Stomach (tissue), 9 donors: Measurements from ENCODE around the gene CYB5D1. TPM values are rescaled to one million over a fixed set of nuclear protein-coding genes. Genes with fewer than 3 reads are reported as not detected.

ENCODE experiments used
- DNase-seq, 2 donors: peaks; one replicate each; pipeline versions ENCODE4 v3.0.0 to v3.0.0-alpha.2; 2013 to 2019
- H3K27ac ChIP-seq, 5 donors: fragments of 200-600 bp in 4 of 5; sonication (generic) in 4 of 5; one replicate each; pipeline ENCODE4 v1.5.1; 2013 to 2019; ENCODE audit warnings: mild to moderate bottlenecking in 1 of 5, moderate library complexity in 1 of 5
- H3K27me3 ChIP-seq, 3 donors: fragments of 200-600 bp; sonication (generic); one replicate each; pipeline ENCODE4 v1.5.1; 2017 to 2019; ENCODE audit warnings: mixed run types in 1 of 3
- H3K36me3 ChIP-seq, 4 donors: fragments of 200-600 bp; sonication (generic); 1 replicate in 3 of 4; 2 replicates in 1 of 4; pipeline ENCODE4 v1.5.1; 2016 to 2019
- H3K4me1 ChIP-seq, 4 donors: fragments of 200-600 bp; sonication (generic); one replicate each; pipeline ENCODE4 v1.5.1; 2016 to 2019
- H3K4me3 ChIP-seq, 4 donors: fragments of 200-600 bp; sonication (generic) in 3 of 4; one replicate each; pipeline ENCODE4 v1.5.1; 2016 to 2019; ENCODE audit warnings: mild to moderate bottlenecking in 1 of 4
- H3K9me3 ChIP-seq, 4 donors: fragments of 200-600 bp; sonication (generic); one replicate each; pipeline ENCODE4 v1.5.1; 2016 to 2019
- EP300 ChIP-seq: sonication (generic); formaldehyde crosslinking; IDR thresholded peaks from one replicate; pipeline ENCODE4 v1.6.1; 2017; ENCODE audit warnings: antibody characterized with exemption
- POLR2A ChIP-seq, 4 donors: fragments of 450-650 bp; IDR thresholded peaks; one replicate each; pipeline ENCODE4 v1.6.1; 2016; ENCODE audit warnings: antibody characterized with exemption in 4 of 4, control low read depth in 2 of 4, mild to moderate bottlenecking in 1 of 4, moderate library complexity in 1 of 4
- POLR2AphosphoS5 ChIP-seq, 3 donors: sonication (generic); formaldehyde crosslinking; IDR thresholded peaks; one replicate each; pipeline ENCODE4 v1.6.1; 2016; ENCODE audit warnings: antibody characterized with exemption in 3 of 3
- WGBS, 5 donors: extraction: QIAGEN DNeasy Blood & Tissue Kit in 3 of 5; methylation state at CpG; one replicate each; pipeline versions ENCODE4 v1.1.5 to v1.1.7; 2013 to 2018; 5-methylcytosine and 5-hydroxymethylcytosine counted together
- intact Hi-C: fragments of 100-400 bp; cut with DNase I; formaldehyde crosslinking; loops from one replicate; pipeline ENCODE4 v1.15.1; 2023; ENCODE audit warnings: low total_unique reads
- polyA plus RNA-seq, 3 donors: library from polyadenylated mRNA; stranded (reverse); fragments of 200-250 nt; gene quantifications; one replicate each; pipeline ENCODE4 v1.2.3, GENCODE V29; 2013
- small RNA-seq, 4 donors: library from RNA; depleted of rRNA; stranded (forward); fragments of <200 nt; gene quantifications; one replicate each; pipeline ENCODE3, GENCODE V24; 2016
- total RNA-seq, 5 donors: library from RNA; depleted of rRNA; stranded (reverse); fragments of >200 nt; gene quantifications; one replicate each; pipeline versions ENCODE4 v1.1.0 to v1.2.3, GENCODE V29; 2014 to 2016
- TF ChIP-seq, protein P1 (sequence below), 7 experiments: fragments of 450-650 bp in 4 of 7; fragments of 200-600 bp in 3 of 7; sonication (generic) in 3 of 7; IDR thresholded peaks; one replicate each; pipeline ENCODE4 v1.5.1; 2016 to 2019; ENCODE audit warnings: antibody characterized with exemption in 7 of 7, control low read depth in 2 of 7, mild to moderate bottlenecking in 1 of 7
- donor health status: healthy with polysubstance abuse.
- donor health status: Bipolar disorder and iron deficiency.
- donor health status: healthy.

CYB5D1 gene
- total and polyA plus RNA-seq, 8 donors = 1.8 to 12.0 (median 4.9) TPM; not detected in 1

DNA sequence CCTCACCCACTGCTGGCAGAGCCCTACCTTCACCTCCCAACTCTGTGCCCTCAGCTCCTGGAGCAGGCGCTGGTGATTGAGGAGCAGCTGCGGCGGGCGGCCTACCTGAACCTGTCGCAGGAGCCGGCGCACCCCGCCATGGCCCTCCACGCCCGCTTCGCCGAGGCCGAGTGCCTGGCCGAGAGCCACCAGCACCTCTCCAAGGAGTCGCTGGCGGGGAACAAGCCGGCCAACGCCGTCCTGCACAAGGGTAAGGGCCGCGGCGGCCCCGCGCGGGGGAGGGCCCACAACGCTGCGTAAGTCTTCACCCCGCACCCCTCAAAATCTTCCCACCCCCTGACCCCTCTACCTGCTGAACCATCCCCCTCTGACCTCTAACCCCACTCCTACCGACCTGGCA, 51.3 kb downstream of the CYB5D1 start:
- TF ChIP-seq EP300 = no peak
- TF ChIP-seq, protein P1, sequence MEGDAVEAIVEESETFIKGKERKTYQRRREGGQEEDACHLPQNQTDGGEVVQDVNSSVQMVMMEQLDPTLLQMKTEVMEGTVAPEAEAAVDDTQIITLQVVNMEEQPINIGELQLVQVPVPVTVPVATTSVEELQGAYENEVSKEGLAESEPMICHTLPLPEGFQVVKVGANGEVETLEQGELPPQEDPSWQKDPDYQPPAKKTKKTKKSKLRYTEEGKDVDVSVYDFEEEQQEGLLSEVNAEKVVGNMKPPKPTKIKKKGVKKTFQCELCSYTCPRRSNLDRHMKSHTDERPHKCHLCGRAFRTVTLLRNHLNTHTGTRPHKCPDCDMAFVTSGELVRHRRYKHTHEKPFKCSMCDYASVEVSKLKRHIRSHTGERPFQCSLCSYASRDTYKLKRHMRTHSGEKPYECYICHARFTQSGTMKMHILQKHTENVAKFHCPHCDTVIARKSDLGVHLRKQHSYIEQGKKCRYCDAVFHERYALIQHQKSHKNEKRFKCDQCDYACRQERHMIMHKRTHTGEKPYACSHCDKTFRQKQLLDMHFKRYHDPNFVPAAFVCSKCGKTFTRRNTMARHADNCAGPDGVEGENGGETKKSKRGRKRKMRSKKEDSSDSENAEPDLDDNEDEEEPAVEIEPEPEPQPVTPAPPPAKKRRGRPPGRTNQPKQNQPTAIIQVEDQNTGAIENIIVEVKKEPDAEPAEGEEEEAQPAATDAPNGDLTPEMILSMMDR (IDR thresholded peaks at IDR 0.05) = no peak
- TF ChIP-seq POLR2AphosphoS5 (IDR thresholded peaks at IDR 0.05) = no peak
- TF ChIP-seq POLR2A (IDR thresholded peaks at IDR 0.05) = no peak
- H3K36me3 ChIP-seq = peaks cover 53 to 83% (median 82%) of the 10 kb centered on the region in 4 donors
- no peak overlapping the region for H3K4me3 ChIP-seq
- H3K4me1 ChIP-seq = peaks cover 8 to 22% (median 12%) of the 10 kb centered on the region in 4 donors
- WGBS, 5 donors = 88 to 93% (median 92%) methylated on average over 15 to 29 of the region's 29 CpGs
- DNase-seq = no peak
- no peaks in the 10 kb centered on the region for H3K27me3 ChIP-seq
- no peak overlapping the region for H3K27ac ChIP-seq
- no peaks in the 10 kb centered on the region for H3K9me3 ChIP-seq
- intact Hi-C loops = no loop called here

GRCh38 chr17:7910281-7910680, 52.5 kb downstream of the CYB5D1 start:
- Histone ChIP-seq H3K4me3 (no peak overlapping the region), H3K9me3 (no peaks in the 10 kb centered on the region), H3K4me1 (peaks cover 9 to 34% (median 23%) of the 10 kb centered on the region in 4 donors), H3K27ac (no peak overlapping the region), H3K27me3 (no peaks in the 10 kb centered on the region), H3K36me3 (peaks cover 41 to 72% (median 70%) of the 10 kb centered on the region in 4 donors)
- no peak for TF ChIP-seq EP300
- no peak for TF ChIP-seq POLR2AphosphoS5 (IDR thresholded peaks at IDR 0.05)
- TF ChIP-seq POLR2A (IDR thresholded peaks at IDR 0.05) = no peak
- TF ChIP-seq, protein P1 (IDR thresholded peaks at IDR 0.05) = no peak
- WGBS, 5 donors = 94 to 97% (median 94%) methylated on average over 15 of the region's 15 CpGs
- intact Hi-C loops = no loop called here
- DNase-seq = no peak

DNA sequence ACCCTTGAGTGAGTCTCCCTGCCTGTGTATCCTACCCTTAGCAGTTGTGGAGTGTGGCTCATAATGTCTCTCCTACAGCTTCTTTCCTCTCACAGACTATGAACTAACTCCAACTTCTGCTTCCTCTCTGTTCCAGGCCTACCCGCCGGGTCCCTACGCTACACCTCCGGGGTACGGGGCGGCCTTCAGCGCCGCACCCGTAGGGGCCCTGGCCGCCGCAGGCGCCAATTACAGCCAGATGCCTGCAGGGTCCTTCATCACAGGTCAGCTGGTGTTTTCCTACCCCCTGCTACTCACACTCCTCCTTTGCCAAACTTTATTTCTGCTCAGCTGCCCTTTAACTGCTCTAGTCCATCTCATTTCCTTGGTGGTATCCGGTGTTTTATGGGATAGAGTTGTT, 52.9 kb downstream of the CYB5D1 start:
- H3K36me3 ChIP-seq = peaks cover 37 to 67% (median 66%) of the 10 kb centered on the region in 4 donors
- H3K27ac ChIP-seq = no peak overlapping the region
- H3K4me3 ChIP-seq = no peak overlapping the region
- peaks cover 9 to 37% (median 27%) of the 10 kb centered on the region in 4 donors for H3K4me1 ChIP-seq
- no peaks in the 10 kb centered on the region for H3K9me3 ChIP-seq
- intact Hi-C loops = no loop called here
- no peak for TF ChIP-seq POLR2A (IDR thresholded peaks at IDR 0.05)
- DNase-seq = no peak
- 91 to 97% (median 95%) methylated on average over 13 of the region's 13 CpGs for WGBS, 5 donors
- no peaks in the 10 kb centered on the region for H3K27me3 ChIP-seq

- Histone ChIP-seq H3K9me3 (no peaks in the 10 kb centered on the region), H3K27ac (no peak overlapping the region), H3K36me3 (peaks cover 32 to 63% (median 62%) of the 10 kb centered on the region in 4 donors), H3K4me3 (no peak overlapping the region), H3K4me1 (peaks cover 11 to 38% (median 28%) of the 10 kb centered on the region in 4 donors), H3K27me3 (no peaks in the 10 kb centered on the region)
- WGBS, 5 donors = 69 to 82% (median 75%) methylated on average over 9 of the region's 9 CpGs
- intact Hi-C loops = no loop called here
- TF ChIP-seq POLR2A (IDR thresholded peaks at IDR 0.05) (no peak), EP300 (no peak), POLR2AphosphoS5 (IDR thresholded peaks at IDR 0.05) (no peak)
- TF ChIP-seq, protein P1 (IDR thresholded peaks at IDR 0.05) = no peak
- DNase-seq = no peak
Observed at GRCh38 chr17:7911116-7911515, 53.3 kb downstream of the CYB5D1 start.

Small RNAs within 50 kb of the gene (small RNA-seq; reads per million reads assigned to genes)
- gene SCARNA21 = 0 to 1.4 (median 0.44) reads per million in 4 donors

Other genes starting within 250 kb of the CYB5D1 start
- 10 to 100 TPM; 11.0 to 33.3 (median 23.3) TPM for gene FXR2, start 243.1 kb upstream of the CYB5D1 start, total RNA-seq
- 10 to 100 TPM; 22.7 to 28.5 (median 23.2) TPM for gene FXR2, start 243.1 kb upstream of the CYB5D1 start, polyA plus RNA-seq
- 100 to 1,000 TPM in 2 of 5 donors, 10 to 100 TPM in 3; 11.6 to 235 (median 42.6) TPM for gene SAT2, start 230.2 kb upstream of the CYB5D1 start, total RNA-seq
- 100 to 1,000 TPM; 126 to 209 (median 184) TPM for gene SAT2, start 230.2 kb upstream of the CYB5D1 start, polyA plus RNA-seq
- gene SHBG, start 227.9 kb upstream of the CYB5D1 start, total RNA-seq = 1 to 10 TPM in 1 of 5 donors, not detected in 4; 1.2 TPM
- gene SHBG, start 227.9 kb upstream of the CYB5D1 start, polyA plus RNA-seq = under 1 TPM in 2 of 3 donors, not detected in 1; 0.20 to 0.37 TPM
- gene ATP1B2, start 207.1 kb upstream of the CYB5D1 start, total RNA-seq = under 1 TPM in 2 of 5 donors, not detected in 3; 0.45 to 0.55 TPM
- gene ATP1B2, start 207.1 kb upstream of the CYB5D1 start, polyA plus RNA-seq = under 1 TPM; 0.12 to 0.90 (median 0.76) TPM
- 10 to 100 TPM in 4 of 5 donors, 1 to 10 TPM in 1; 5.8 to 34.8 (median 25.2) TPM for gene TP53, start 170.5 kb upstream of the CYB5D1 start, total RNA-seq
- gene TP53, start 170.5 kb upstream of the CYB5D1 start, polyA plus RNA-seq = 10 to 100 TPM; 12.3 to 26.4 (median 13.0) TPM
- gene WRAP53, start 169.5 kb upstream of the CYB5D1 start, total RNA-seq = 1 to 10 TPM; 1.8 to 3.9 (median 2.9) TPM
- gene WRAP53, start 169.5 kb upstream of the CYB5D1 start, polyA plus RNA-seq = 10 to 100 TPM in 2 of 3 donors, 1 to 10 TPM in 1; 8.6 to 12.6 (median 11.6) TPM
- 1 to 10 TPM in 2 of 5 donors, under 1 TPM in 1, not detected in 2; 0.29 to 2.9 (median 2.2) TPM for gene EFNB3, start 152.8 kb upstream of the CYB5D1 start, total RNA-seq
- 1 to 10 TPM in 1 of 3 donors, under 1 TPM in 2; 0.31 to 1.6 (median 0.92) TPM for gene EFNB3, start 152.8 kb upstream of the CYB5D1 start, polyA plus RNA-seq
- gene DNAH2, start 140.3 kb upstream of the CYB5D1 start, total RNA-seq = 1 to 10 TPM in 1 of 5 donors, under 1 TPM in 3, not detected in 1; under 0.01 to 8.0 (median 0.24) TPM
- under 1 TPM in 2 of 3 donors, not detected in 1; 0.08 to 0.31 TPM for gene DNAH2, start 140.3 kb upstream of the CYB5D1 start, polyA plus RNA-seq
- gene KDM6B, start 23.8 kb upstream of the CYB5D1 start, total RNA-seq = 10 to 100 TPM in 4 of 5 donors, 1 to 10 TPM in 1; 7.5 to 27.2 (median 12.9) TPM
- gene KDM6B, start 23.8 kb upstream of the CYB5D1 start, polyA plus RNA-seq = 1 to 10 TPM; 4.6 to 9.6 (median 6.0) TPM
- 1 to 10 TPM in 3 of 5 donors, not detected in 2; 1.8 to 3.8 (median 3.5) TPM for gene TMEM88, start 2.9 kb upstream of the CYB5D1 start, total RNA-seq
- gene TMEM88, start 2.9 kb upstream of the CYB5D1 start, polyA plus RNA-seq = 10 to 100 TPM; 17.0 to 36.0 (median 17.4) TPM
- gene NAA38, start 444 bp upstream of the CYB5D1 start, total RNA-seq = 100 to 1,000 TPM in 2 of 5 donors, 10 to 100 TPM in 3; 42.0 to 281 (median 94.5) TPM
- gene NAA38, start 444 bp upstream of the CYB5D1 start, polyA plus RNA-seq = 100 to 1,000 TPM; 131 to 153 (median 151) TPM
- 100 to 1,000 TPM in 1 of 5 donors, 10 to 100 TPM in 4; 43.0 to 190 (median 60.7) TPM for gene CHD3, start 30.8 kb downstream of the CYB5D1 start, total RNA-seq
- gene CHD3, start 30.8 kb downstream of the CYB5D1 start, polyA plus RNA-seq = 10 to 100 TPM; 51.9 to 97.3 (median 69.1) TPM
- 1 to 10 TPM in 4 of 5 donors, not detected in 1; 1.0 to 9.3 (median 6.0) TPM for gene RNF227, start 58.3 kb downstream of the CYB5D1 start, total RNA-seq
- 1 to 10 TPM; 1.1 to 3.4 (median 1.2) TPM for gene RNF227, start 58.3 kb downstream of the CYB5D1 start, polyA plus RNA-seq
- gene KCNAB3, start 71.9 kb downstream of the CYB5D1 start, total RNA-seq = 1 to 10 TPM in 3 of 5 donors, under 1 TPM in 1, not detected in 1; 0.37 to 7.8 (median 4.9) TPM
- 1 to 10 TPM in 1 of 3 donors, under 1 TPM in 2; 0.31 to 2.9 (median 0.87) TPM for gene KCNAB3, start 71.9 kb downstream of the CYB5D1 start, polyA plus RNA-seq
- gene TRAPPC1, start 73.9 kb downstream of the CYB5D1 start, total RNA-seq = 10 to 100 TPM; 20.2 to 90.7 (median 43.2) TPM
- gene TRAPPC1, start 73.9 kb downstream of the CYB5D1 start, polyA plus RNA-seq = 100 to 1,000 TPM; 111 to 148 (median 116) TPM
- gene CNTROB, start 74.2 kb downstream of the CYB5D1 start, total RNA-seq = 100 to 1,000 TPM in 1 of 5 donors, 10 to 100 TPM in 4; 12.9 to 146 (median 29.5) TPM
- 10 to 100 TPM; 15.3 to 24.2 (median 20.0) TPM for gene CNTROB, start 74.2 kb downstream of the CYB5D1 start, polyA plus RNA-seq
- not detected for gene GUCY2D, start 144.6 kb downstream of the CYB5D1 start, total RNA-seq
- under 1 TPM in 1 of 3 donors, not detected in 2; 0.25 TPM for gene GUCY2D, start 144.6 kb downstream of the CYB5D1 start, polyA plus RNA-seq
- gene ALOX15B, start 181.1 kb downstream of the CYB5D1 start, total RNA-seq = 1 to 10 TPM in 4 of 5 donors, not detected in 1; 1.5 to 7.0 (median 2.6) TPM
- 10 to 100 TPM in 1 of 3 donors, 1 to 10 TPM in 2; 2.4 to 10.5 (median 3.1) TPM for gene ALOX15B, start 181.1 kb downstream of the CYB5D1 start, polyA plus RNA-seq
- gene ALOX12B, start 229.7 kb downstream of the CYB5D1 start, total RNA-seq = not detected
- under 1 TPM in 1 of 3 donors, not detected in 2; 0.88 TPM for gene ALOX12B, start 229.7 kb downstream of the CYB5D1 start, polyA plus RNA-seq